ENCODE data around the gene CACNA1H. TPM values are rescaled to one million over a fixed set of nuclear protein-coding genes. Genes with fewer than 3 reads are reported as not detected.

Gene CACNA1H
- total RNA-seq, 1 experiment from 2014 or later = not detected

DNA sequence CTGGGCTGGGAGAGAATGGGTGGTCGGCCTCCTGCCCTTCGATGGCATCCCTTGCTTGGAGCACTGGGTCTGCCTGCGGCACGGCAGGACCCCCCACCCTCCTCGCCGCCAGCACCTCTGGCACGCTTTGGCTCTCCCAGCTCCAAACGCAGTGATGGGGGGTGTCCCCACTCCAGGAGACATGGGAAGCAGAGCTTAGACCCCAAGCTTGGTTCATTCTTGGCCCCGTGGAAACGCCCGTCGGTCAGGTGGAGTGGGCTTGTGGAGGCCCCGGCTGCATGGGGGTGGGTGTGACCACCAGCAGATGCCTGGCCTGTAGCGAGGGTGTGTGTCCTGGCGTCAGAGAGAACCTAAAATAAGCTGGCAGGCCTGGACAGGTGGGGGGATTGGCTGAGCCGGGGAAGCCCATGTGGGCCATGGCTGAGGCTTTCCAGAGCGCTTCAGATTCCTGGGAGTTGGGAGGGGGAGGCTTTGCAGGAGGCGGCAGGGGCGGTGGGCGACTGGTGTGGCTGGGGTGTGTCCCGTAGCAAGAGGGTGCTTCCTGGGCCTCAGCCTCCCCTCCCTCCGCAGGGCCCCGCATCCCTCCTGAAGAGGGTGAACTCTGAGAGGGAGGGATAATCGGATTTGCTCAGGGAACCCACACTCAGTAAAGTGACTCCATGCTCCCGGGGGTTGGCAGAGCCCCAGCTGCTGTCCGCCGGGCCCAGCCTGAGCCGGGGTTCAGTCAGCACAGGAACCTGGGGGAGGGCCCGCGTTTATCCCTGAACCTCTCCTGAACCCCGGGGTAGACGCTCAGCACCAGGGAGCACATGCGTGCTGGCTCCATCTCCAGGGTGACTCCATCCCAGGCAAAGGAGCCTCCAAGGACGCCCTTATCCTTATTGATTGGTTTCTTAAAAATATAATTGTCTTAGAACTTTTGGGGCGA lies 3.4 kb downstream of the CACNA1H start:
- DNase-seq (ENCODE audit: low read depth) = no peak

DNA sequence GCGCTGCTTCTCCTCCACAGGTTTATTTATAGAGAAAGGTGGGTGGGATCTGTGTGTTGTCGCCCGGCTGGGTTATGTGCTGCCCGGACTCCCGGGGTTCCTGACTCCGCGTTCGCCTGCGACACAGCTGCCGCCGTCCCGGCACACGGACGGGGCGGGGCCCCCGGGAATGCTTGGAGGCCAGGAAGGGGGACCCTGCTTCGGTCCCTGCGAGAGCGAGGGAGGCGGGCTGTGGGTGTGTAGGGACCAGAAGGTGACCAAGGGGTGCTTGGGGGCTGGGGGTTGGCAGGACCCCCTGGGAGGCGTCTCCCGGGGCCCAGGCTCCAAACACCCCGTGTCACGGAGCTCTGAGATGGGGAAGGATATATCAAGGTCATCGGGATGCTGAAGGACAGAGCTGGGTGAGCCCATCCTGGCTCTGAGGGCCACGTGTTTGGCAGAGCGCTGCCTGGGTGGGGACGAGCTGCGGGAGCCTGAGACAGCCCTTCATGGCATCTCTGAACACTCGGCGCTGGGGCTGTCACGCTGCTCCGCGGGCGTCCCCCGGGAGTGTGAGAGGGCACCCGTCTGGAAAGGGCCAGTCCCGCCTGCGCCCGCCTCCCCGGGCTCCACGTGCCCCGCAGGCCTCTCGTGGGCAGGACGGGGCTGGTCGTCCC lies 4.2 kb downstream of the CACNA1H start:
- no peak for DNase-seq (ENCODE audit: low read depth)

DNA sequence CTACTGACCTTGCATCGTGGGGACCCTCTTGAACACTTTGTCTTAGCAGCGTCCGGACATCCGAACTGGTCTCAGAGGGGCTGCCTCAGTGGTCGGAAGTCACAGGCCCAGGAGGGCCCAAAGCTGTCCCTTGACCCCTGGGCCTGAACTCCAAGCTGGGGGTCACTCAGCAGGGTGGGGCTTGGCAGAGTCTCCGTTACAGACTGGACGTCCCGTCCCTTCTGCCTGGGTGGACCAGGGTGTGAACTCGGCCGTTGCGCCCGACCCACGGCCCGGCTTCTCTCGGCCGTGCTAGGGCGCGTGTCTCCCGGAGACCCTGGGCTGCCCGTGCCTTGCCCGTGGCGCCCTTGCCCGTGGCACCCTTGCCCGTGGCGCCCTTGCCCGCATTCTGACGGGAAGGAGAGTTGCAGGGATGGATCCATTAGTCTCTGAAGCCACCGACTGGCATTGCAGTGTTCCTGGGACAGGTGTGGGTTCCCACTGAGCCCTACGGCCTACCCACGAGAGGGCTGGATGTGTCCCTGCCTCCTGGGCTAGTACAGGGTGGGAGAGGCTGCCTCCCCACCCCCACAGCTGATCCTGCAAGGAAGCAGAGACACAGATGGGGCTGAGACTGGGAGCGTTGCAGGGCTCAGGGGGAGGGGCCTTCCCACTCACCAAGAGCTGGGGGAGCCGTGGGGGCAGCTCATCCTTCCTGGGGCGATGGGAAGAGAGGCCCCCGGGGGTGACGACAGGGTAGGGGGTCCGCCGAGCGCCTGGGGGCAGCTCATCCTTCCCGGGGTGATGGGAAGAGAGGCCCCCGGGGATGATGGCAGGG lies 4.9 kb downstream of the CACNA1H start:
- DNase-seq (ENCODE audit: low read depth) = no peak

DNA sequence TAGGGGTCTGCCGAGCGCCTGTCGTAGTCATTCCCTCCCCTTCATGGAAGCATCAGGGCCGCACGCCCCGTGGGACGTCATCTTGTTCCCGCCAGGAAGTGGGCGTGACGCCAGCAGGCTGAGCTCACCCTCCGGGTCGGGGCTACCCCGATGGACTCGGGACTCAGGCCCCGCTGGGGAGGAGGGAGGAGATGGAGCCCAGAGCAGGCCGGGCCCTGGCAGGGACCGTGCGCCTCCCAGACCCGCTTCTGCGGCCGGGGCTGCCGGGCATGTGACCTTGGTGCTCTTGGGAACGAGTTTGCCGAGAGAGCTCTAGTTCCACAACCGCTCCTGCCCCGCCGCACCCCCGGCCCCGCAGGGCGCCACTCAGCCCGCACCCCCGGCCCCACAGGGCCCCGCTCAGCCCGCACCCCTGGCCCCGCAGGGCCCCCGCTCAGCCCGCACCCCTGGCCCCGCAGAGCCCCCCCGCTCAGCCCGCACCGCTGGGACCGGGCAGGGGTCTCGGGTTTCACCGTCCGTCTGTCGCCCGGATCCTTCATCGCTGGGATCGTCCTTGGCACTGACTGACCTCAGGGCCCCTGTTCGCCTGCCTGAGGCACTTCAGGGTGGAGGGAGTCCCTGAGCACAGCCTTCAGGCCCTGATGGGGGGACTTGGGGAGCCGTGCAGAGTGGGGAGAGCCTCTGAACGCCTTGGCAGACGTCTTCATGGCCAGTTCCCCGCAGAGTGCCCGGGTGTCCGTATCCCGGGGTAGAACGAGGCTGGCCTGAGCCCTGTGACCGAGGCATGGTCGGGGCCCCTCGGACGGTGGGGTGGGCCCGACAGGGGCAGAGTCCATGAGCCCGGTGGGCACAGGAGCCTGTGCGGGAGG lies 5.8 kb downstream of the CACNA1H start:
- no peak for DNase-seq (ENCODE audit: low read depth)

DNA sequence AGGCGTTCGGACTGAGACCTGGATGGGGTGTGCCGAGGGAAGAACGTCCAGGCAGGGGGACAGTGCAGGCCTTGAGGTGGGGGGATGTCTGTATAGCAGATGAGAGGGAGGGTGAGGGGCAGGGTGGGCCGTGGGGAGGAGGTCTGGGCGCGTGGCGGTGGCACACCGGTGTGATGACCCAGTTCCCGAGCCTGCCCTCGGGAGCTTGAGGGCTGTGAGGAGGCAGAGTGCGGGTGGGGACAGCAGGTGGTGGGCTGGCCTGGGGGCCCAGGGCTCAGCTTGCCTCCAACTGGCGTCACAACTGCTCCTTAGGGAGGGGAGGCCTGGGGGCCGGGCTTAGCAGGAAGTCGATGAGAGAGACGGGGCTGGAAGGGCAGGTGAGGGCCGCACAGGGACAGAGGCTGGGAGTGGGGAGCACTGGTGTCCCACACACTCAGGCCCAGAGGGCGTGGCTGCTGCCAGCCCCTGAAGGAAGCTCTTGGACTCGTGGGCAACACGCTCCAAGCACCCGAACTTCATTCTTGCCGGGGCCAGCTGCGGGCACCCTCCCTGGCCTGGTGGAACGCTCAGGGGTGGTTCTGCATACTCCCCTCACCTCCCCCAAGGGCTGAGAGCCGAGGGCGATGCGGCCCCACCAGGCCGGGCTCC lies 6.5 kb downstream of the CACNA1H start:
- DNase-seq (ENCODE audit: low read depth) = no peak

DNA sequence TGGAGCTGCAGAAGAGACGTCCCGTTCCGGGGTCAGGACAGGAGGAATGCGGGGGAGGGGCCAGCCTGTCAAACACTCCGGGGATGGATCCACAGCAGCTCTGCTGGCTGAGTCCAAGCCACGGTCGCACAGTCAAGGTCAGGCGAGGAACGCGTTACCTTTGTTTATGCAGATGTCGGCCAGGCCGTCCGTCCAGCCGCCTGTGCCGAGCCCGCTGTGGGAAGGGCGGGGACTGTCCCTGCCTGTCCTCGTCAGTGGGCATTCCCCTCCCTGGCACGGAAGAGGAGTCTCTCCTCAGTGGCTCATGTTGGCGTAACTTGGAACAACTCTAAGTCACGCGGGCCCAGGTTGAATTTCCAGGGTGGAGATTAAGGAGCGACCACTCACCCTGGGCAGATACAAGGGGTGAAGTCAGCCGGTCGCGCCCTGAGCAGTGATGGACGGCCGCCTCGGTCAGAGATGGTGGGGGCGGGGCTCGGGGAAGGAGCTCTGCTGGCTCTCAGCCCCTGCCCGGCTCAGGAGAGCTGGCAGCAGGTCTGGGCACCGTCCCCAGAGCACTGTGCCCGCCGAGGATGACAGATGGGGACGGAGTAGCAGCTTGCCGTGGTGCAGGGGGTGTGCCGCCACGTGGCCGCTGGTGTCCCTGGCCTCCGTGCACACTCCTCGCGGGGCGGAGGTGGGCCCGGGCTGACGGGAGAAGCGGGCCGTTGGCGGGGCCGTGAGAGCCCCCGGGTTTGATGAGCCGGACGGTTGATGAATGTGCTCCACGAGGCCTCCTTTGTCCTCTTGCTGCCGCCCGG lies 7.3 kb downstream of the CACNA1H start:
- DNase-seq (ENCODE audit: low read depth) = no peak

DNA sequence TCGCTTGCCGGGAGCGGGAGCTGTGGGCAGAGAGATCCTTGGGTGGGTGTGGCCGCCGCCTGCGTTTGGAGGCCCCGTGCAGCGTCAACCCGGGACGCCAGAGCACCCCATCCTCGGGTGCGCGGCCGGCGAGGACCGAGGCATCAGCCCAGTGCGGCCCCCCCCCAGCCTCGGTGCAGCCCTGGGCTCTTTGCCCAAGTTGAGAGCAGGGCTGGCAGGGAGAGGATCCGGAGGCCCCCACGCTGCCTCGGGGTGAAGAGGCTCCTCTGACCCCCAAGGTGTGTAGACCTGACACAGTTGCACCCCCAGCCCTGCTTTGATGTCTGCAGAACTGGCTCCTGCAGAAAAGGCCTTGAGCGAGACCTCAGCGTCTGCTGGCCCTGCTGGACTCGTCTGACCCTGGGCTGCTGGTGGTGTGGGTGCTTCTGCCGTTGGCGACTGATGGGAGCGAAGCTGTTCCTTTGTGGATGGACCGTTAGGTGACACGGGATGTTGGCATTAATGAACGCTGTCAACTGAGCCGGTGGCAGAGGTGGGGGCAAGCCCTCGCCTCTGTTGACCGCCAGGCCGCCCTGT lies 8.0 kb downstream of the CACNA1H start:
- DNase-seq (ENCODE audit: low read depth) = no peak

DNA sequence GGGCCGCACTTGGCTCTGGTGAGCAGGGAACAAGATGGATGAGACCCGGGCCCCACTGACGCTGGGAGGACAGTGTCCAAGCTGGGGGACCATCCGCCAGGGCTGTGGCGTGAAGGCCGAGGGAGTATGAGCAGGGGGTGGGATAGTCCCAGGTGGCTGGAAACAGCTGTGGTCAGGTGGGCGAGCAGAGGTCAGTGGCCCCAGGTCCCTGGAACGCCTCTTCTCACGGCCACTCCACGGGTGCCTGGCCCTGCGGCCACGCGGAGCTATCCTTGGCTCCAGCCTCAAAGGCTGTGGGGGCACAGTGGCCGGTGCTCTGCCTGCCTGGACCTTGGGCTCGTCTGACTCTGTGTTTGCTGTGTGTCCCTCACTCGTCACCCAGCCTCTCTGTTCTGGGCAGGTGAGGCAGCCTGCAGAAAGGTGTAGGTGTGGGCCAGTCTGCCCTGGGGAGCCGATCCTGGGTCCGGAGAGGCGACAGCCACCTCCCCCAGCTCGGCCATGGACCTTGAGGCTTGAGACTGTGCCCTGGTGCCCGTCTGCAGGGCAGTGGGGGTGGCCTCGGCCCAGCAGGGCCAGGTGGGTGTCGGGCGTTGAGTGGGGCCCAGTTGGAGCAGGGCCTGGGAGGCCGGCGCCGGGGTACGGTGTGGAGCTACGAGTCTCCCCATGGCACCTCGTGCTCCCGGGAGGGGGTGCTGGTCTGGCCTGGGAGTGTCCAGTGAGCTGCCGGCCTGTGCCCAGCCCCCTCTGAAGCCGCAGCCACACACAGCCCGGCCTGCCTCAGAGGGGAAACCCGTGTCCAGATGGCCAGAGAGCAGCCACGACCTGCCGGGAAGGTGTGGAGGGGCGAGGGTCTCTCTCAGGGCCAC lies 10.0 kb downstream of the CACNA1H start:
- DNase-seq (ENCODE audit: low read depth) = no peak

DNA sequence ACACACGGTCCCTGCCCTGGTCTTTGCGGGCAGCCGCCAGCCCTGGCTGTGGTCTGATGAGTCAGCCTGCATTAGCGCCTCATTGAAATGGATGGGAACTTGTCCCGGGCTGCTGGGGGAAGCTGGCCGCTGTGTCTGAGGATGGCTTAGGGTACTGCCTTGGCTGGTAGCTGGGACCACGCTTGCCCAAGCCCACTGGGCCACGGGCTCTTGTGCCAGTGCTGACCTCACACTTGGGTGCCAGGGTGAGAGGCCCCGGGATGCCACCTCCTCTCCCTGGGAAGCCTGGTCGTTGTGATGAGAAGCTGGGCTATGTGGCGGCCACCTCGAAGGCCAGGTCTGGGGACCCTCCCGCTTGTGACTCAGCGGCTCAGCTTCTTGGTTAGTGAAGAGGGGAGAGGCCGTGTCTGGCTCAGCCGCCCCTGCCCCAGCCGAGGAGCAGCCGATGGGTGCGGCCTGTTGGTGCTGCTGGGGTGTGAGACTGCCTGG lies 10.7 kb downstream of the CACNA1H start:
- peak; percentile 55 for DNase-seq (ENCODE audit: low read depth)

DNA sequence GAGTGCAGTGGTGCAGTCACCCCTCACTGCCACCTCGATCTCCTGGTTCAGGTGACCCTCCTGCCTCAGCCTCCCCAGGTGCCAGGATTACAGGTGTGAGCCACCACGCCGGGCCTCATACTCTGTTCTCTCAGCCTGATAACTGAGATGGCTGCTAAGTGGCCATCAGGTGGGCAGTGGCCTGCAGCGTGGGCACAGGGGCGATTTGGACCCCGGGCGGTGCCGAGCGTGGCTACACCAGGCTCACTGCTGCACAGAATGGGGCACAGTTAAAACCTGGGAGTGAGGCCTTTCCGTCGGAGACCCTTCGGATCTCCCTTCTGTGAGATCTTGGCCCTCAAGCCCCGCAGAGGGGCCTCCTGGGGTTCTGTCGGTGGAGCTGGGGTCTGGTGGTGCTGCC lies 11.5 kb downstream of the CACNA1H start:
- no peak for DNase-seq (ENCODE audit: low read depth)

DNA sequence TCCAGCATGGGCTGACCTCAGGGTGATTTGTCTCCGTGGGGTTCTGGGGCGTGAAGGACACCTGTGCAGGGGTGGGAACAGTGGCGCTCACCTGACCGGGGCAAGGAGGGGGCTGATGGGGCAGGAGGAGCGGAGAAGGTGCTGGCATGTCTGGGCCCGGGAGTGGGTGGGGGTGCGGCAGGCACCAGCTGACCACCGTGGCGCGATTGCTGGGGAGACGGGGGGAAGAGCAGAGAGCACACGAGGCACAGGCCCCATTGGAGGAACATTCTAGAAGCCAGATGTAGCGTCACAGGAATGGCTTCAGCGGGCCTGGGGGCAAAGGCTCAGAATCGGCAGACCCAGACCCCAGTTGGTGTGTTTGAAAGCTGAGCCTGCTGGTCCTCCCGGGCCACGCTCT lies 12.1 kb downstream of the CACNA1H start:
- no peak for DNase-seq (ENCODE audit: low read depth)

DNA sequence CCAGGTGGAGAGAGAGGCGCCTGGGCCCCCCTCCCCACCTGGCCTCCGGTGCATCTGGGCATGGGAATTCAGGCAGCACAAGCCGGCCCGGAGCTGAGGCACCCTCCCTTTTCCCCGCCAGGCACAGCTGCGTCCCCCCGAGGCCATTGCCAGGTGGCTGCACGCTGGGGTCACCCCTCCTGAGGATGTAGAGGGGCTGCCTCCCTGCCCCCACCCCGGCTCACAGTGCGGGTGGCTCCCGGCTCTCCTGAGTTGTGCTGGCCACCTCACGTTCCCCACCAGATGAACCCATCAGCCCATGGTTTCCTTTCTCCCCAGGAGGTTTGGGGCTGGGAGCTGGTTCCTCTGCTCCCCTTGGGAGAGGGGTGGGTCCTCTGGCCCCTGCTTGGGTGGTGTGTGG lies 12.6 kb downstream of the CACNA1H start:
- no peak for DNase-seq (ENCODE audit: low read depth)

DNA sequence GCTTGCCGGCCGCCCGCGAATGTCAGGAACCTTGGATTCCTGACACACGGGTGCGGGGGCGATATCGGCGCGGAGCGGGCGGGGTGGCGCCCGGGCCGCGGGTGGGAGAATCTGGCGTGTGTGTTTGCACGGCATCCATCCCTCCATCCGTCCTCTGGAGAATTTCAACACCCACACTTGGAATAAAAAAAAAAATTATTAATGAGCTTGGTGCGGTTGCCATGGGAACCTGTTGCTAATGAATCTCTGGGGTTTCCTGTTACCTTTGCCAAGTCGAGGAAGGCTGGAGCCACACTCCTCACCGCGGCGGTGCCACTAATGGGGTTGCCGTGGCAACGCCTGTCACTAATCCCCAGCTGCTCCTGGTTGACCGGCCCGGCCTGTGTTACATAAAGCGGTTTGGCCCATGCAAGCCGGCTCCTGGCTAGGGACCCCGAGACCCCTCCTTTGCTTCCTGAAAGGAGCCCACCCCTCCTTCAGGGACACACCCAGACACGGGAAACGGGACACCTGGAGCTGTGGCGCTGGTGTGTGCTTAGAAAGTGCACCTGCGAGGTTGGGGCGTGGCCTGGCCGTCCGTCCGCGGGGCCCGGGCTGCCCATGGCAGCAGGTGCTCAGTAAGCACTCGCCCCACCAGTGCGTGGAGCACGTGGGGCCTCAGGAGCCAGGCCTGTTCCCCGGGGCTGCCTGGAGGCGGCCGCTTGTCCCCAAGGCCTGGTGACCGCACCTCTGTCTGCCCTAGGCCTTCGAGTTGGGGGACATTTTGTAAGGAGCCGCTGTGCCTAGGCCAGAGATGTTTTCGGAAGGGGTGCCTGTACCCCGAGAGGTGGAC lies 14.6 kb downstream of the CACNA1H start:
- no peak for DNase-seq (ENCODE audit: low read depth)

DNA sequence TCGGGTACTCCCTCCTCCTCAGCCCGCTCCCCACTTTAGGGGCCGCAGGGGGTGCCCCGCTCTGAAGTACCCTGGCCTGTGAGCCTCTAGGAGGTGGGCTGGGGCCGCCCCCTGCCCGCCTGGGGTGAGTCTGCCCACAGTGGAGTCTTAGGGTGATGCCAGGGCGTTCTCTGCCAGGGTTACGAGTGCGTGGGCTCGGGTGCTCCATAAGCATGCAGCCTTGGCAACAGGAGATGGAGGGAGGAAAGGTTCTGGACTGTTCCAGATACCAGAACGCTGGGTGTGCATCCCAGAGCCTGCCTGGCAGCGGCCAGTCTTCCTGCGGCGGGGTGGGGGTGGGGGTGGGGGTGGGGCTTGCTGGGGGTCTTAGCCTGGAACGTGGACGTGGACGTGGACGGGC lies 15.9 kb downstream of the CACNA1H start:
- DNase-seq (ENCODE audit: low read depth) = no peak

DNA sequence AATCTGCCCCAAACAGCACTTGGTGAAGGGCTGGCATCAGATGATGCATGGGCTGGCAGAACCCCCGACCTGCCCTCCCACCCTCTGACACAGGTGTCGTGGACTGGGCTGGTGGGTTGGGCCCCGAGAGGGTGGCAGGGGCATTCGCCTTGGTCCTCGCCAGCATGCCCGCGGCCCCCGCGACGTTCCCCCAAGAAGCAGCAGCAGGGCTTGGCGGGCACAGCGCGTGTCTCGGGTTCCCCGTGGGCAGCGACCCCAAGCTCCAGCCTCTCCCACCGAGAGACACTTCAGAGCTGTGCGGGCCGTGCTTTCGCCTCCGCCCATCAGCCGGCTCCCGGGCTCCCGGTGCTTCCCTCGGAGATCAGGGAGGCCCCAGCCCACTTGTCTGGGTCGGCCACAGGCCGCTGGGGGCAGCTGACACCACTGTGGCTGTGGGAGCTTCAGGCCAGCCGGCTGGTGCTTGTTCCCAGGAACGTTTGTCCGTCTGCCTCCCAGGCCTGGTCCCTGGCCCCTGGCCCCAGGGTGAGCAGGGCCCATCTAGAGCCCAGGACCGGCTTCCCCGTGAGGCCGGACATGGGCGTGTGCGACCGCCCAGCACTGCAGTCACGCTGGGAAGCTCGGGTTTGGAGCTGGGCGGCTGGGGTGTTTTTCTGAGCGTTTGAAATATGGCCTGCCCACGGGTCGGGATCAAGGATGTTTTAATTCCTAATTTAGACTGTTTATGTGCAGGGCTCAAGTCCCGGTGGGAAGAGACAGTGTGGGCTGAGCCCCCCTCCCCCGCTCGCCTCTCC lies 16.6 kb downstream of the CACNA1H start:
- no peak for DNase-seq (ENCODE audit: low read depth)

DNA sequence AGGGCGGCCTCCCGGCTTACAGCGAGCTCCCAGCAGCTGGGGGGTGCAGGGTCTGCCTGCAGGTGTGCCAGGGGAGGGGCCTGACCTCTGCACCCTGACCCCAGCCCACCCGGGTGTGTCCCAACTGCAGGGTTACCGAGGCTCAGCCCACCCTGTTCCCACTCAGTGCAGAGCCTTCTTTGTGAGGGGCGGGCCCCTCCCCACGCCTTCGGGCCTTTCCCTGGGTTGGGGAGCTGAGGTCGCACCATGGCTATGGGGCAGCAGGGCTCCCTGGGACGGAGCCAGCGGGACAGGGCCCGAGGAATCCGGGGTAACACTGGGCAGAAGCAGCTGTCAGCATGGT lies 17.1 kb downstream of the CACNA1H start:
- no peak for DNase-seq (ENCODE audit: low read depth)

Data from HT1080 (cell line).